ENCODE results near the gene ECE1.
"Not testable (repeated sequence)": the region's sequence is repeated elsewhere in the genome, so short reads cannot be mapped to it uniquely, and the experiment has no call there.

ECE1 gene

DNA sequence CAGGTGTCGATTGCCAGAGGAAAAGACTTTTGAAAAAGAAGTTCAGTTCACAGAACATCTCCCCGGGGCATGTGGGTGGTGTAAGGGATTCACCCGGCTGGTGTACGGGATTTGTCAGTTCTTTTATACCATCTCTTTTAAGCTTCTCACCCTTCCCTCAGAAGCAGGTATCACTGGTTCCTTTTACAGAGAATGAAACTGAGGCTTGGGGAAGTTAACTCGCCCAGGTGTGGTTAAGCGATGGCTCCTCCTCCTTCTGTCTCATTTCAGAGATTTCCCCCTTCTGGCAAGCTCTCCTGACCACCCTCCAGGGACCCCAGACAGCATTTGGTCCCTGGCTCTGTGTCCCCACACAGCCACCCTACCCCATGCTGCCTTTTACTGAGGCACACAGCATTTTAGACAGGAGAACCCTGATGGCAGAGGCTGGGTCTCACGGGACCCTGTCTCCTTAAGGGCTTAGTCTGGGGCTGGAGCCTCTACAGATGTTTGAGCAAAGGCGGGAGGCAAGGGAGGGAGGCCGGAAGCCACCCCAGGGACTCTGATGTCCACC, 2.8 kb upstream of the ECE1 start:
- in situ Hi-C loops (cut with MboI; ENCODE audit: low sequenced_read_pairs), result no loop called here

DNA sequence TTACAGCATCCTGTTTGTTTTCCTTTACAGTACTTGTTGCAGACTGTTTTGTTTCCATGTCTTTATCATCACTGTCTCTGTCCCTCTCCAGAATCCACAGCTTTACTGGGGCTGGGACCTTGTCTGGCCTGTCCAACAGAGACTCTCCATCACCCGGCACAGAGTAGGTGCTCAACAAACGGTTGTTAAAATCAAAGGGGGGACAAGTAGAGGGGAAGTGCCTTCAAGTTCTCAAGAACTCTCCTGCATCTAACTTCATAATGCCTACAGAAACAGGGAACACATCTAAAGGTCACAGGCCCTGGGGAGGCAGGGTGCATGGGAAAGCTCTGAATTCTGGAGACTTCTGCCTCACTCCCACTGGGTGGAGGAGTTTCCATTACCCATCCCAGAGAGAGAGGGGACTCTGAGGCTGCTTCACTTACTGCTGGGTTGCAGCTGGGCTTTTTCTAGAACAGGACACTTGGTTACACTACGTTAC, 2.3 kb upstream of the ECE1 start:
- in situ Hi-C loops (cut with MboI; ENCODE audit: low sequenced_read_pairs), result no loop called here

DNA sequence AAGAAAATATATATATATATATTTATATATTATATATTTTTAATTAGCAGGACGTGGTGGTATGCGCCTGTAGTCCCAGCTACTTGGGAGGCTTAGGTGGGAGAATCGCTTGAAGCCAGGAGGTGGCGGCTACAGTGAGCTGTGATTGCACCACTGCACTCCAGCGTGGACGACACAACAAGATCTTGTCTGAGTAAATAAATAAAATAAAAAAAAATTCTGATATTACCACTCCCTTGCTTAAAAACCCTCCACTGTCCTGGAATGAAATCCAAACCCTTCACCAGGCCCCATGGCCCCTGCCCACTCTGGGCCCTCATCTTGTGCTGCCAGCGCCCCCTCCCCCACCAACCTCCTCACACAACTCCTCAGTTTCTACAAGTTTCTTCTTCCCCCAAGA, 1.7 kb upstream of the ECE1 start:
- in situ Hi-C loops (cut with MboI; ENCODE audit: low sequenced_read_pairs), result no loop called here

- in situ Hi-C loops (cut with MboI; ENCODE audit: low sequenced_read_pairs), result no loop called here
Measured at GRCh38 chr1:21291184-21291583, 921 bp upstream of the ECE1 start.

DNA sequence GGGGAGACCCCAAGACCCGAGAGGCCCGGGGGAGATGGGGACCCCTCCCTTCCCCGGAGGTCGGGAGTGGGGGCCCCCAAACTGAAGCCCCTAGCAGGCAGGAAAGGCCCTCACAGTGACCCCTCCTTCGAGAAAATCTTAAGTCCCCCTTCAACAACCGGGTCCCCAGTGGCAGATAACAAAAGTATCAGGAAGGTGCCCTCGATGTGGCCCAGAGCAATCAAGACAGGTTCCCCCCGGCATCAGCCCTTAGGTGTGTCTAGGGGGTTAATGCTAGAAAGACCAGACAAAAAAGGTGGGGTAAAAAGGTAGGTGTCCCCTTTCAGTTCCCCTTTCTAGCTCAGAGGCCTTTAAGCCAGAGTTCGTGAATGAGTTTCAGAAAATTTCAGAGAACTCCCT, 282 bp upstream of the ECE1 start:
- in situ Hi-C loops (cut with MboI; ENCODE audit: low sequenced_read_pairs), result no loop called here

DNA sequence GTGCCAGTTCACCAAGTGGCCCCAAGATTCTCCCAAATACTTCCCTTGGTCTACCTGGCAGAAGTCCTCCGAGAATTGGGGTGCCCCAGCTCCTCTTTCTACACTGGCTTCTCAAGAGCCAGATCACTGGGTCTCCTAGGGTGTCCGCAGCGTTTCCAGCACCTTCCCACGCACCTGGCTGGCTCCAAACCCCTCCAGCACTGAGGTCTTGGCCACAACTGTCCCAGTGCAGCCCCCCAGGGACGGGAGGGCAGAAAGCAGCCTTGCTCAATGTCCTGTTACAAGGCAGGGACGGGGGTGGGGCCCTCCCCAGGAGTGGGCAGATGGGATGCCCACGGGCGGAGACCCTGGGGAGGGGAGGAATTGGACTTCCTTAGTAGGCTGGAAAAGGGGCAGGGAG, 1.1 kb downstream of the ECE1 start:
- in situ Hi-C loops (cut with MboI; ENCODE audit: low sequenced_read_pairs), result no loop called here

DNA sequence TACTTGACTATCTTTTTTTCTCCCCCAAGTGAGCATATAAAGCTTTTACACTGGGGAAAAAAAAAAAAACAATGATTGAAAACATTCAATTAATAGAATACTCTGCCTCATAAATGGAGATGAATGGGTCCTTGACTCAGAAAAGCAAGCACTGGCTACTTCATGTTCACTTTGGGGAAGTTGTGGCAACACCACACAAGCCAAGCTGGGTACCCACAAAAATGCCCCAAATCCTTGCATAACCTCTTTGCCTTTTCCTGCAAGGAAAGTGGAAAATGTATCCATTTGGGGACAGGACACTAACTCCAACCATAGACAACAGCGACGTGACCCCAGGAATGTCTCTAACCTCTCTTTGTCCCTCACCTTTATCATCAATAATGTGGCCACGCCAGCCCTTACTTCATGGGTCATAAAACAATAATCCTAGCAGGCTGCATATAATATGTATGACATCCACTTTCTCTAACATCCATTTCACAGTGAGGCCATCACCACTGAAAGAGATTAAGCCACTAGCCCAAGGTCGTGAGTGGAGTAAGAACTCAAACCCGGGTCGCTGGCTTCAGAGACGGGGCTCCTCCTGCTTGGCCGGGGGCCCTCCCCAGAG, 2.3 kb downstream of the ECE1 start:
- in situ Hi-C loops (cut with MboI; ENCODE audit: low sequenced_read_pairs), result no loop called here

DNA sequence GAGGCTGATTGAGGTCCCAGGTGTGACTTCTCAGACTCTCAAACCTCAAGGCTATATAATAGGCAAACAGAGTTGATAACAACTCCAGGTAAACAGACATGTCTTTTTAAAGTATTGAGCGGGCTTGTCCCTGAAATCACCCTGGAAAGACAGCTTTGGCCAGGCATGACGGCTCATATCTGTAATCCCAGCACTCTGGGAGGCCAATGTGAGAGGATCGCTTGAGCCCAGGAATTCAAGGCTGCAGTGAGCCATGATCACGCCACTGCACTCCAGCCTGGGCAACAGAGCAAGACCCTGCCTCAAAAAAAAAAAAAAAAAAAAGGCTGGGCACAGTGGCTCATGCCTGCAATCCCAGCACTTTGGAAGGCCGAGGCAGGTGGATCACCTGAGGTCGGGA, 4.9 kb downstream of the ECE1 start:
- in situ Hi-C loops (cut with MboI; ENCODE audit: low sequenced_read_pairs), result not testable (repeated sequence)

- in situ Hi-C loops (cut with MboI; ENCODE audit: low sequenced_read_pairs), result no loop called here
Measured at GRCh38 chr1:21285055-21285372, 5.2 kb downstream of the ECE1 start.

- in situ Hi-C loops (cut with MboI; ENCODE audit: low sequenced_read_pairs), result no loop called here
Measured at GRCh38 chr1:21284206-21285054, 5.8 kb downstream of the ECE1 start.

GRCh38 chr1:21283524-21283923, 6.7 kb downstream of the ECE1 start:
- in situ Hi-C loops (cut with MboI; ENCODE audit: low sequenced_read_pairs), result no loop called here

DNA sequence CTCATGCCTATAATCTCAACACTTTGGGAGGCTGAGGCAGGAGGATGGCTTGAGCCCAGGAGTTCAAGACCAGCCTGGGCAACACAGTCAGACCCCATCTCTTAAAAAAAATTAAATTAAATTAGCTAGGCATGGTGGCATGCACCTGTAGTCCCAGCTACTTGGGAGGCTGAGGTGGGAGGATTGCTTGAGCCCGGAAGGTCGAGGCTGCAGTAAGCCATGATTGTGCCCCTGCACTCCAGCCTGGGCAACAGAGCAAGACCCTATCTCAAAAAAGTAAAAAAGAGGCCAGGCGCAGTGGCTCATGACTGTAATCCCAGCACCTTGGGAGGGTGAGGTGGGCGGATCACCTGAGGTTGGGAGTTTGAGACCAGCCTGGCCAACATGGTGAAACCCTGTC, 8.2 kb downstream of the ECE1 start:
- in situ Hi-C loops (cut with MboI; ENCODE audit: low sequenced_read_pairs), result not testable (repeated sequence)

DNA sequence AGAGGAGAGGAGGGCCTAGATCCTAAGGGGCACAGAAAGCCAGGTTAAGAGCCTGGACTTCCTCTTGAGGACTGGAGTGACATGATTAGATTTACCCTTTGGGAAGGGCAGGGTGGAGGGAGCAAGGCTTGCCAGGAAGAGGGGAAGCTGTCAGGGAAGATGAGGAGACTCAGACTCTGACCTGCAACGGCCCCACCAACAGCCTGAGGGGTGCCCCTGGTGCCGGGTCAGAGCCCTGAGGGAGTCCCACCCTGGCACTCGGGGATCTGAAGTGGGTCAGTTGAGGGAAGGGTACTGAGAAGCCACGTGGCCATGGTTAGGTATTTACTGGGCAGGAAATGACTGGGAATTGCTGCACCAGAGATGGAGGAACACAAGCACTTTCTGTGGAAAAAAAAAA, 9.8 kb downstream of the ECE1 start:
- in situ Hi-C loops (cut with MboI; ENCODE audit: low sequenced_read_pairs), result no loop called here

DNA sequence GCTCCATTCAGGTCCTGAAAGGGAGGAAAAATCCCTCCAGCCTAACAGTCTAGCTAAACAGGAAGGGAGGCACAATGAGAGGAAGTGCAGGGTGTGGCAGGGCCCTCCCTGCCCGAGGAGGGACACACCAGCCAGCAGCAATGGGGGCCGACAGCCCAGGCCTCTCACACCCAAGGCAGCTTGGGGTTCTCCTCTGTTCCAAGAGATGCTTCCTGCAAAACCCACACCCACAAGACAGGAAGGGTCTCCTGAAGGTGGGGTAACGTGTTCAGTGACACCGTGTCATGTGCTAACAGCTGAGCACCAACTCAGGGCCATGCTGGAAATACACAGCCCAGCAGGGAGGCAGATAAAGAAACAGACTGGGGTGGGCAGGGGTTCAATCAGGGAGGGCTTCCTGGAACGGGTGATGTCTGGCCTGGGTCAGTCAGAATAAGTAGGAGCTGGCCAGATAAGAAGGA, 10.2 kb downstream of the ECE1 start:
- in situ Hi-C loops (cut with MboI; ENCODE audit: low sequenced_read_pairs), result no loop called here

DNA sequence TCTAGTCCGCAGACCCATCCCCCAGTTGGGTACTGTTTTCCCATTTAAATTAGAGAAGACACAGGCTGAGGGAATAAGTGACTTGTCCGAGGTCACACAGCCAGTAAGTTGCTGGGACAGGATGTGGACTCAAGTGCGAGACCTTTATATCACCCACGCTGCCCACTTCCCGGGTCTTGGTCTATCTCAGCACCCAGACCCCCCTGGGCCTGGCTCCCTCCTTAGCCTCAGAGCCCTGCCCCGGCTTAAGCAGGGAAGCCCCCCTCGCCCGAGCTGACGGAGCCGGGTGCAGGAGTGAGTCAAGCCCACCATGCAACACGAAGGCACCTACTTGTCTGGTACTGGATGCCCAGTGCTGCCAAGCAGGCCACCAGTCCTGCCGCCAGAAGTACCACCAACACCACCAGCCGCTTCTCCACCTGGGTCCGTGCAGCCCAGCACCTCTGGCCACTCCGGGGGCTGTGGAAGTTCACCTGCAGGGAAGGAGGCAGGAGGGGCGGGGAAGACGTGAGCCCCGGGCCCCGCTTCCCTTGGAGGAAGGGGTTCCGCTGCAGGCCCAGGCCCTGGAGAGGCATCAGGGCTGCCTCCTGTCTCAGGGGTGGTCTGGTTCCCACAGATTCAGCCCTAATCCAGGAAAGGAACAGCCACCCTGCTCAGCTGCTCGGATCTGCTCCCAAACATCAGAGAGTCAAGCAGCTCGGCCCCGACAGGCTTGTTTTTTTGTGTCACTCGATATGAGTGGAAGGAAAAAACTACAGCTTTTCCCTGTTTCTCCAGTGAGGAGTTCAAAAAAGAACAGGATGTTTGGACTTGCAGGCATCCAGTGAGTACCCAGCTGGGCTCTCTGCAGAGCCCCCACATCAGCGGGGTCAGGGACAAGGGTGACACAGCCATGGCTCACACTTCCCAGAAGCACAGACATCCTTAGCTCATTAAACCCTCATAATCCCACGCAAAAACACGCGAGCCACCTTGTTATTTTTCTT, 11.1 kb downstream of the ECE1 start:
- in situ Hi-C loops (cut with MboI; ENCODE audit: low sequenced_read_pairs), result no loop called here

DNA sequence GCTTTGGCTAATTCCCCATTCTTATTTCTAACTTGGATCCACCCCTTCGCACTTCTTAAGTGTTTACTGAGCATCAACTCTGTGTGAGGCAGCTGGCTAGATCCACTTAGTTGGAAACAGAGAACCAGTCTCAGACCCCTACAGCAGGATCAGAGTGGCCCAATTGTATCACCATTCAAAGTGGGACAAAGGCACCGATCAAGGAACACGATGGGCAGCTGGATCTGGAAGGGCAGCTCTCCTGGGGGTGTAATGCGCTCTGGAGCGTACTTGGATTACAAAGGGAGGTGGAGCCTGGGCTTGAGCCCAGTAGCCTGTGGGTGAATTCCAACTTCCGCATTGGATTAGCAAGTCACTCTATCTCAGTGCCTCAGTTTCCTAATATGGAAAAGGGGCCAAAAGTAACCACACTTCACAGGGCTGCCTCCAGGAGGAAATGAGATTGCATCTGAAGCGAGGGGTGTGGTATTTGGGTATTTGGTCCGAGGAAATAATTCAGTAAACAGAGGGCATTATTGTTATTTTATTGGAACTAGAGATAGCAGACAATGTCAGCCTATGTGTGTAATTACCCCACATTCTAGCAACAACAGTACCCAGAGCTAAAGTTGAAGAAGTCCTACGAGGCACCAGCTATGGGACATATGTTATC, 11.9 kb downstream of the ECE1 start:
- in situ Hi-C loops (cut with MboI; ENCODE audit: low sequenced_read_pairs), result no loop called here

GRCh38 chr1:21277180-21277579, 13.1 kb downstream of the ECE1 start:
- in situ Hi-C loops (cut with MboI; ENCODE audit: low sequenced_read_pairs), result no loop called here

GRCh38 chr1:21272540-21272939, 17.7 kb downstream of the ECE1 start:
- in situ Hi-C loops (cut with MboI; ENCODE audit: low sequenced_read_pairs), result no loop called here

- in situ Hi-C loops (cut with MboI; ENCODE audit: low sequenced_read_pairs), result no loop called here
Measured at GRCh38 chr1:21271550-21271949, 18.7 kb downstream of the ECE1 start.

GRCh38 chr1:21270086-21270689, 20.1 kb downstream of the ECE1 start:
- in situ Hi-C loops (cut with MboI; ENCODE audit: low sequenced_read_pairs), result no loop called here
